ENCODE data around the gene PRDM5. TPM values are rescaled to one million over a fixed set of nuclear protein-coding genes. Genes with fewer than 3 reads are reported as not detected.

PRDM5 gene
- total and polyA plus RNA-seq, 10 of the 15 experiments (the other 5 are each of a cell fraction or from before 2014, with no cell fraction given) = 0.07 TPM; not detected in 9

- no peak overlapping the region for H3K9ac ChIP-seq (ENCODE audit: control insufficient read depth, insufficient read depth, low read length)
- ChIA-PET SMC1A (ENCODE audit: uncharacterized antibody, unreplicated experiment) (interaction anchor here (1.2 to 2.3 kb wide), 9 partner anchors 11 to 544 kb away, joined by 3 to 9 read pairs (median 6); no protein-coding TSS in a partner anchor), CTCF (interaction anchor here (1.1 to 2.8 kb wide), 8 partner anchors 9 to 76 kb away, joined by 3 to 9 read pairs (median 4); no protein-coding TSS in a partner anchor), POLR2A (interaction anchor here (0.7 to 1.8 kb wide), 4 partner anchors 9 to 17 kb away, joined by 3 to 6 read pairs (median 3); no protein-coding TSS in a partner anchor), RAD21 (ENCODE audit: unreplicated experiment) (interaction anchor here (0.9 to 2.0 kb wide), 7 partner anchors 9 to 539 kb away, joined by 3 to 11 read pairs (median 4); no protein-coding TSS in a partner anchor)
- no peak for FAIRE-seq
- H3K4me3 ChIP-seq = no peak overlapping the region
- H3K79me2 ChIP-seq (ENCODE audit: control insufficient read depth, insufficient read depth, low read length) = no peaks in the 10 kb centered on the region
- H3K4me1 ChIP-seq (ENCODE audit: control insufficient read depth, insufficient read depth, low read length) = no peaks in the 10 kb centered on the region
- H2AFZ ChIP-seq (ENCODE audit: control insufficient read depth, low read depth, low read length) = no peak overlapping the region; the same call in 1 of the 2 replicates
- TF ChIP-seq NBN (IDR thresholded peaks at IDR 0.05) (no peak), PAX5 (IDR thresholded peaks at IDR 0.05; ENCODE audit: borderline replicate concordance, low read depth, low read length) (no peak), FOS (IDR thresholded peaks at IDR 0.05; ENCODE audit: borderline replicate concordance, extremely low read depth, insufficient read length) (no peak), IRF5 (IDR thresholded peaks at IDR 0.05; ENCODE audit: borderline replicate concordance) (no peak), IRF4 (IDR thresholded peaks at IDR 0.05; ENCODE audit: low read depth, low read length) (no peak), POU2F2 (IDR thresholded peaks at IDR 0.05; ENCODE audit: borderline replicate concordance, low read depth, low read length) (no peak), LARP7 (IDR thresholded peaks at IDR 0.05) (no peak), STAT3 (IDR thresholded peaks at IDR 0.05; ENCODE audit: low read depth, low read length) (no peak), SUZ12 (IDR thresholded peaks at IDR 0.05; ENCODE audit: unreplicated experiment) (no peak)
- ATAC-seq = peak; percentile 18; the same call in 2 of the 3 replicates
- H3K9me3 ChIP-seq (replicated peaks; ENCODE audit: control insufficient read depth, insufficient read depth, low read length) = no peaks in the 10 kb centered on the region
- no peak overlapping the region for H3K27ac ChIP-seq (ENCODE audit: control insufficient read depth, insufficient read depth)
- no peak for DNase-seq (ENCODE audit: low read depth, low spot score)
- in situ Hi-C loops (cut with MboI) = no loop called here
- intact Hi-C loops (cut with micrococcal nuclease; ENCODE audit: unreplicated experiment) = no loop called here
- no TSS peak for BruUV-seq (replicated peaks)
- peak overlapping the region; percentile 5 for H3K4me2 ChIP-seq (ENCODE audit: control insufficient read depth, insufficient read depth)
- WGBS (ENCODE audit: insufficient coverage, insufficient replicate concordance, low lambda C conversion rate, missing lambda C conversion rate) = 9% methylated on average over 4 of the region's 4 CpGs
- no peaks in the 10 kb centered on the region for H4K20me1 ChIP-seq (ENCODE audit: control insufficient read depth, insufficient read depth)
- no peaks in the 10 kb centered on the region; a peak in 1 of 4 replicates for H3K27me3 ChIP-seq (replicated peaks in 1 of 2; ENCODE audit: control insufficient read depth in 2 of 2, insufficient read depth in 2 of 2, low read length in 1 of 2)
- H3K36me3 ChIP-seq (ENCODE audit: control insufficient read depth in 2 of 2, insufficient read depth in 2 of 2, low read length in 1 of 2) = no peaks in the 10 kb centered on the region
These were observed 157.3 kb downstream of the PRDM5 start for GRCh38 chr4:120765260-120765680.
